ENCODE data around the gene GPR62. TPM values are rescaled to one million over a fixed set of nuclear protein-coding genes. Genes with fewer than 3 reads are reported as not detected.

GPR62 gene
- total and polyA plus RNA-seq, 2 of the 8 experiments (the other 6 are each of a cell fraction or from before 2014, with no cell fraction given), result 0.22 to 0.29 TPM

DNA sequence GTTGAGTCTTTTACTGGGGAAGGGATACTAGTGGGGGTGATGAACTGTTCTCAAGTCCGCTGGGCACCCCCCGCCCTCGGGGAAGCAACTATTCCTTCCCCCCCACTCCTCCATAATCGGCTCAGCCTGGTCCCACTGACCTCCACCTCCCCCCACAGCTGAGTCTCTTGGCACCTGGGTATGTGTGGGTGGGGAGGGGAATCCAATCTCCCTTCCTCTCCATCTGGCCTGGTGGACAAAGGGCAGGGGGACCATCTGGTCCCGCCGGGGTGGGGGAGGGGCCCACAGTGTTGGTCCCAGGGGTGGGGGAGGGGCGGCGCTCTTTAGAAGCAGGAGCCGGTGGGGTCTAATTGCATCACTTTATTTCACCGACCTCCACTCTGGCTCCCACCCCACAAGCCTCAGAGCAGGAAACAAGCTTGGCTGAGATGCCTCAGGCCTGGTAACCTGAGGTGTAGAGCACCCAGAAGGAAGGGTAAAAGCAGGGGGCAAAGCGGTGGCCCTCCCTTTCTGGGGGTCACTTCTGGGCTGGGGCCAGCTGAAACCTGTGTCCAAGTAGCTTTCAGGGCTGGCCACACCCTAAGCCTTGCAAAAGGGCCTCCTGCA lies 13.1 kb downstream of the GPR62 start (continued):
- TF ChIP-seq, protein P1, sequence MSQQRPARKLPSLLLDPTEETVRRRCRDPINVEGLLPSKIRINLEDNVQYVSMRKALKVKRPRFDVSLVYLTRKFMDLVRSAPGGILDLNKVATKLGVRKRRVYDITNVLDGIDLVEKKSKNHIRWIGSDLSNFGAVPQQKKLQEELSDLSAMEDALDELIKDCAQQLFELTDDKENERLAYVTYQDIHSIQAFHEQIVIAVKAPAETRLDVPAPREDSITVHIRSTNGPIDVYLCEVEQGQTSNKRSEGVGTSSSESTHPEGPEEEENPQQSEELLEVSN (IDR thresholded peaks at IDR 0.05), result no peak
- no peak for TF ChIP-seq NANOG (IDR thresholded peaks at IDR 0.05; ENCODE audit: insufficient read depth, low read depth, low read length, poor library complexity, severe bottlenecking)
- 0 out of 2 replicates have a peak, but pooled peaks have one; percentile 36 for TF ChIP-seq EGR1 (IDR thresholded peaks at IDR 0.05; ENCODE audit: borderline replicate concordance, low read depth, low read length)
- 0 out of 2 replicates have a peak, but pooled peaks have one; percentile 17 for TF ChIP-seq PHF8 (conservative IDR thresholded peaks at IDR 0.05; ENCODE audit: low read depth, low read length)
- peak; percentile 9 for TF ChIP-seq KDM4A (IDR thresholded peaks at IDR 0.05; ENCODE audit: low read depth, low read length, severe bottlenecking)
- TF ChIP-seq NRF1 (IDR thresholded peaks at IDR 0.05; ENCODE audit: low read depth, low read length), result no peak
- TF ChIP-seq ZNF274 (IDR thresholded peaks at IDR 0.05; ENCODE audit: borderline replicate concordance, extremely low read depth, low read length), result no peak
- TF ChIP-seq TAF1 (IDR thresholded peaks at IDR 0.05; ENCODE audit: low read depth, low read length), result peak; percentile 55
- no peak for TF ChIP-seq CHD2 (IDR thresholded peaks at IDR 0.05; ENCODE audit: low read length)

Measured in H1 (cell line).